OCI-LY7 (cell line): ENCODE measurements around the gene XCL1.

Experiments used
- CTCF ChIP-seq: fragments of 200-600 bp; sonication (generic); conservative IDR thresholded peaks from 2 replicates; pipeline ENCODE4 v1.5.1; 2014; ENCODE audit warnings: mild to moderate bottlenecking, antibody characterized with exemption, low read length, moderate library complexity, mixed read lengths
- EZH2phosphoT487 ChIP-seq: fragments of 200-600 bp; sonication (generic); IDR thresholded peaks from 2 replicates; pipeline ENCODE4 v1.6.1; 2018; ENCODE audit warnings: low read depth, borderline replicate concordance, mild to moderate bottlenecking, mixed run types, antibody characterized with exemption, low read length, moderate library complexity, mixed read lengths

GRCh38 chr1:168598125-168598524 is 21.7 kb downstream of the XCL1 start:
- no peak for TF ChIP-seq CTCF
- no peak for TF ChIP-seq EZH2phosphoT487
